GM20431 (cell line): ENCODE data around the gene LDAH.
"Not testable (repeated sequence)": the region's sequence is repeated elsewhere in the genome, so short reads cannot be mapped to it uniquely, and the experiment has no call there.

Experiments used
- in situ Hi-C: fragments of 300-500 bp; cut with MseI, MboI; formaldehyde crosslinking; loops from one replicate; pipeline ENCODE4 v1.15.0; 2020; ENCODE audit warnings: low sequenced_read_pairs; ENCODE audit not compliant: unreplicated experiment

The LDAH gene

GRCh38 chr2:20725782-20726181 lies 97.1 kb downstream of the LDAH start:
- in situ Hi-C loops, result no loop called here

GRCh38 chr2:20724500-20725053 lies 98.3 kb downstream of the LDAH start:
- in situ Hi-C loops, result no loop called here

GRCh38 chr2:20723543-20723942 lies 99.4 kb downstream of the LDAH start:
- in situ Hi-C loops, result no loop called here

GRCh38 chr2:20722592-20723240 lies 100.2 kb downstream of the LDAH start:
- in situ Hi-C loops, result no loop called here

DNA sequence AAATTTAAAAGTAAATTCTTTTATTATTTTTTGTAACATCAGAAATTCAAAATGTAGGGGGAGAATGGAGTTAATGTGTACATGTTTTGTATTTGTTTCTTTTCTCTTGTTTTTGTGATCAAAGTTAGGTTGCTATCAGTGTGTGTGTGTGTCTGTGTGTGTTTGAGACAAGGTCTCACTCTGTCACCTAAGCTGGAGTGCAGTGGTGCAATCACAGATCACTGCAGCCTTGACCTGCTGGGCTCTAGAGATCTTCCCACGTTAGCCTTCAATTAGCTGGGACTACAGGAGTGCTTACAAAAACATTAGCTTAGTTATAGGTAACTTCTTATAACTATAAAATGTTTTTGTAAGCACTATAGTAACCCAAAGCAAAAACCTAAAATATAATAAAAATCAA lies 105.3 kb downstream of the LDAH start:
- in situ Hi-C loops, result no loop called here

DNA sequence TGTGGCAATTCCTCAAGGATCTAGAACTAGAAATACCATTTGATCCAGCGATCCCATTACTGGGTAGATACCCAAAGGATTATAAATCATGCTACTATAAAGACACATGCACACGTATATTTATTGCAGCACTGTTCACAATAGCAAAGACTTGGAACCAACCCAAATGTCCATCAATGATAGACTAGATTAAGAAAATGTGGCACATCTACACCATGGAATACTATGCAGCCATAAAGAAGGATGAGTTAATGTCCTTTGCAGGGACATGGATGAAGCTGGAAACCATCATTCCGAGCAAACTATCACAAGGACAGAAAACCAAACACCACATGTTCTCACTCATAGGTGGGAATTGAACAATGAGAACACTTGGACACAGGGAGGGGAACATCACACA lies 106.7 kb downstream of the LDAH start:
- in situ Hi-C loops, result not testable (repeated sequence)

GRCh38 chr2:20714412-20714811 lies 108.5 kb downstream of the LDAH start:
- in situ Hi-C loops, result not testable (repeated sequence)

- in situ Hi-C loops, result not testable (repeated sequence)
Observed at GRCh38 chr2:20713585-20713984, 109.3 kb downstream of the LDAH start.

DNA sequence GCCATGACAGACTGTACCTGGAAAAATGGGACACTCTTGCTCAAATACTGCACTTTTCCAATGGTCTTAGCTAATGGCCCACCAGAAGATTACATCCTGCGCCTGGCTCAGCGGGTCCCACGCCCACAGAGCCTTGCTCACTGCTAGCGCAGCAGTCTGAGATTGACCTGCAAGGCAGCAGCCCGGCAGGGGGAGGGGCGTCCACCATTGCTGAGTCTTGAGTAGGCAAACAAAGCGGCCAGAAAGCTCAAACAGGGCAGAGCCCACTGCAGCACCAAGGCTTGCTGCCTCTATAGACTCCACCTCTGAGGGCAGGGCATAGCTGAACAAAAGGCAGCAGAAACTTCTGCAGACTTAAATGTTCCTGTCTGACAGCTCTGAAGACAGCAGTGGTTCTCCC lies 111.3 kb downstream of the LDAH start:
- in situ Hi-C loops, result not testable (repeated sequence)

DNA sequence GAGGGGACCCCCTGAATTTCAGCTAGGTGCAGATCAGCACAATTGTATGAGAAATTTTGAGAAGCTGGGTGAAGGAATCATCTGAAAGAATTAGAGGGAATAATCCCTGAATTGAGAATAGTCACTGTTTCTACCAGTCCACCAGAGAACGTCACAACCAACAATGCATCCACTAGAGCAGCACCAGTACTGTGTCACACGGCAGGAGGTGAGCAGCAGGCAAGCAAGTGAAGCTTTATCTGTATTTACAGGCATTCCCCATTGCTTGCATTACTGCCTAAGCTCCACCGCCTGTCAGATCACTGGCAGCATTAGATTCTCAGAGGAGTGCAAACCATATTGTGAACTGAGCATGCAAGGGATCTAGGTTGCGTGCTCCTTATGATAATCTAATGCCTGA lies 115.3 kb downstream of the LDAH start:
- in situ Hi-C loops, result no loop called here

GRCh38 chr2:20706786-20707185 lies 116.1 kb downstream of the LDAH start:
- in situ Hi-C loops, result no loop called here

DNA sequence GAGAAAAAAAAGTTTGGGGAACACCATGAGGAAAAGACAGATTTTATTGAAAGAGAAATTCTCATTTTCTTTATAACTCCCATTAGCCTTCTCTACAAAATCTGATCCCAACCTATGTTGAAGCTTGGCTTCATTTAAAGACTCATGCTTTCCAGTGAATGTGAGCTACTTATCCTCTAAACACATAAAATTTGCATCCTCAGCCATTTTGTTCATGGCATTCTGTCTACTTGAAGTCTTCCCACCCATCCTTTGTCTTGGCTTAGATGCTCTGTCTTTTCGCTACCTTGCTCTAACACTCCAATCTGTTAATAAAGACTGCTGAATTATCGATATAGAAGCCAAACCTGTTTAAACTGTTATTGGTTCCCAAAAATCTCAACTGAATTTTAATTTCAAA lies 116.7 kb downstream of the LDAH start:
- in situ Hi-C loops, result no loop called here

- in situ Hi-C loops, result no loop called here
Observed at GRCh38 chr2:20704886-20705285, 118.0 kb downstream of the LDAH start.

DNA sequence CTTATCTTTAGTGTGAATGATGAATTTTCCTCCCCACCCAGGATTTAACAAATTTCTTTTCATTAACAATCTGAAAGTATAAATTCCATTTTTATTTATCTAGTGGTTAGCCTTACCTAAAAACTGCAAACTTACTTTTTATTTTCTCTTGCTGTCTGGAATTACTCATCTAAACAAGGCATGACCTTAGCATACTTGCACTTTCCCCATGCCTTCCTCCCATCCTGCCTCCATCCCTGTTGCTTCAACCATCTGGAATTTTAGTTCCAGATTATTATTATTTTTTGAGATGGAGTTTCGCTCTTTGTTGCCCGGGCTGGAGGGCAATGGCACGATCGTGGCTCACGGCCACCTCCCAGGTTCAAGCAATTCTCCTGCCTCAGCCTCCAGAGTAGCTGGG lies 120.3 kb downstream of the LDAH start:
- in situ Hi-C loops, result no loop called here

GRCh38 chr2:20698916-20699613 lies 123.8 kb downstream of the LDAH start:
- in situ Hi-C loops, result no loop called here

- in situ Hi-C loops, result no loop called here
Observed at GRCh38 chr2:20697322-20697934, 125.5 kb downstream of the LDAH start.

- in situ Hi-C loops, result no loop called here
Observed at GRCh38 chr2:20696366-20696765, 126.5 kb downstream of the LDAH start.

- in situ Hi-C loops, result no loop called here
Observed at GRCh38 chr2:20693317-20693716, 129.6 kb downstream of the LDAH start.

DNA sequence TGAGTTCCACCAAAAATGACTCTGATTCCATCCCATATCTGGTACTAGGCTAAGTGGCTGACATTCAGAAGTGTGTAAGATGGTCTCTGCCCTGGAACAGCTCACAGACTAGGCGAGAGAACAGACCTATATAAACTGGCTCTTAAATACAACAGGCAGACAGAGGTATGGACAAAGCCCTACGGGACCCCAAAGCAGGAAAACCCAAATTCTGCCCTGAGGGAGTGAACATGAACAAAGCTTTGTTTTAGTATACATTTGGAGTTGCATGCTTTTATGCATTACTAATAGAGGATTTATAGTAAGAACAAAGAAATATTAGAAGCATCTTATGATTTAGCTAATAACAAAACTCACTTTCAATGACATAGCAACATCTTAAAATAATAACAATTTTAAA lies 130.8 kb downstream of the LDAH start:
- in situ Hi-C loops, result no loop called here

DNA sequence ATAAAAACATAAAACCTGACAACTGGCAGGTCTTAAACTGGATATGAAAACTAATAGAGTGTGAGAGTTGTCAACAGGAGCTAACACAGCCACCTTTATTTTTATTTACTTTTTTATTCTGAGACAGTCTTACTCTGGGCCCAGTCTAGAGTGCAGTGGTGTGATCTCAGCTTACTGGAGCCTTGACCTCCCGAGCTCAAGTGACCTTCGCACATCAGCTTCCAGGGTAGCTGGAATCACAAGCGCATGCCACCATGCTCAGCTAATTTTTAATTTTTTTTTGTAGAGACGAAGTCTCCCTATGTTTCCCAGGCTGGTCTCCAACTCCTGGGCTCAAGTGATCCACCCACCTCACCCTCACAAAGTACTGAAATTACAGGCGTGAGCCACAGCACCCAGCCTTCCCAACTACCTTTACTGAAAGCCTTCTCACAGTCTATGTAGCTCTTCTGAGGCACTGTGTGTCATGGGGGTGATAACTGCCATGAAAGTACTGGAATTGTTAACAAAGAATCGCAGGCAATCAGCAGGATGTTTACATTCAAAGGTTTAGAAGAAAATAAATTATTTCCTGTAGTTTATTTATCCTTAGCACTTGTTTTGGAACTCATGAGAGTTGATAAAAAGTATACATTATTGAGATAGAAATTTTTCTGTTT lies 131.7 kb downstream of the LDAH start:
- in situ Hi-C loops, result no loop called here
